Measurements from ENCODE around the gene DOCK7. TPM values are rescaled to one million over a fixed set of nuclear protein-coding genes. Genes with fewer than 3 reads are reported as not detected.

DOCK7 gene
- total RNA-seq, 1 experiment from 2014 or later, result 57.2 TPM

DNA sequence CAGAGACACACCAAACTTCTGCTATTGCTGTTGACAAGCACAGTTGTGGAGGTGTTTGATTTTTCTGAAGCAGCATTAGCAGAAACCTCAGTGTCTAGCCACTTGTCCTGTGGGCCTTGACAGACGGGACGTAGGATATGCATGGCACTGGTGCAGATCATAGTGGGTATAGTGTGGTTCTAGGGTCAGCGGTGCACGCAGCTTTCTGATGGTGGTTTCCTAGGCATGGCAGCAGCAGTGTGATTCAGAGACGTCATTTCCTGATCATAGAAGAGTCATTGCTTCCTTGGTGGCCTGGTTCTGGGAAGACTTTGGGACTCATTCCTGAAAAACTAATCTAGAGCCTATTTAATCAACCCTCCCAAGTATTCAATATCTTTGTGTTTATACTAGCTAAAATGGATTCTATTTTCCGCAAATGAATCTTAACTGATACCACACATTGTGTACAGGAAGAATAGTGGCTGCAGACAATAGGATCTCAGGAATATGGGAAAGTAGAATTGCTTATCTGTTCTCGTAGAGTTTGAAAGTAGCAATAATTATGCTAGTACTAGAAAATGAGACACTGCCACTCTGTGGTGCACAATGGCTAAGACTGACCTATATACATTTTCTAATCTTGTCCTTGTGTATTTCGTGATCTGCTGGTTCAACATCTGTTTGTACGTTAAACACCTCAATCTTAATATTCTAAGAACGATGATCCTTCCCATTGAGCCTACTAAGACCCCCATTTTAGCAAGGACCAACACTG lies 254.1 kb downstream of the DOCK7 start:
- in situ Hi-C loops (cut with HindIII; ENCODE audit: low pct_unique_long_range_greater_than_20kb, low sequenced_read_pairs), result no loop called here
- Histone ChIP-seq H3K27ac (ENCODE audit: low read length) (no peak overlapping the region), H3K4me1 (ENCODE audit: control insufficient read depth, insufficient read depth, low read length) (no peaks in the 10 kb centered on the region), H3K4me3 (ENCODE audit: low read depth in 2 of 2, low read length in 2 of 2) (no peak overlapping the region), H3K9me3 (ENCODE audit: control insufficient read depth, insufficient read depth, low read depth, low read length) (no peaks in the 10 kb centered on the region), H3K36me3 (ENCODE audit: control insufficient read depth, insufficient read depth, low read length) (peaks cover 4% of the 10 kb centered on the region; the same call in 1 of the 2 replicates), H3K27me3 (ENCODE audit: control insufficient read depth, insufficient read depth, low read length) (no peaks in the 10 kb centered on the region; the same call in 1 of the 2 replicates)
- no TSS peak for BruUV-seq (replicated peaks)
- intact Hi-C loops (cut with micrococcal nuclease; ENCODE audit: unreplicated experiment), result no loop called here
- ChIA-PET CTCF (no interaction called here), POLR2A (no interaction called here)
- DNase-seq (ENCODE audit: low read depth, low spot score), result no peak
- ATAC-seq, result no peak
- TF ChIP-seq SIN3A (IDR thresholded peaks at IDR 0.05; ENCODE audit: borderline replicate concordance, insufficient read depth, low read depth, low read length) (no peak), TCF7L2 (IDR thresholded peaks at IDR 0.05; ENCODE audit: low read depth, low read length) (no peak), POLR2AphosphoS5 (IDR thresholded peaks at IDR 0.05; ENCODE audit: low read depth, low read length) (no peak)
- TF ChIP-seq, protein P1, sequence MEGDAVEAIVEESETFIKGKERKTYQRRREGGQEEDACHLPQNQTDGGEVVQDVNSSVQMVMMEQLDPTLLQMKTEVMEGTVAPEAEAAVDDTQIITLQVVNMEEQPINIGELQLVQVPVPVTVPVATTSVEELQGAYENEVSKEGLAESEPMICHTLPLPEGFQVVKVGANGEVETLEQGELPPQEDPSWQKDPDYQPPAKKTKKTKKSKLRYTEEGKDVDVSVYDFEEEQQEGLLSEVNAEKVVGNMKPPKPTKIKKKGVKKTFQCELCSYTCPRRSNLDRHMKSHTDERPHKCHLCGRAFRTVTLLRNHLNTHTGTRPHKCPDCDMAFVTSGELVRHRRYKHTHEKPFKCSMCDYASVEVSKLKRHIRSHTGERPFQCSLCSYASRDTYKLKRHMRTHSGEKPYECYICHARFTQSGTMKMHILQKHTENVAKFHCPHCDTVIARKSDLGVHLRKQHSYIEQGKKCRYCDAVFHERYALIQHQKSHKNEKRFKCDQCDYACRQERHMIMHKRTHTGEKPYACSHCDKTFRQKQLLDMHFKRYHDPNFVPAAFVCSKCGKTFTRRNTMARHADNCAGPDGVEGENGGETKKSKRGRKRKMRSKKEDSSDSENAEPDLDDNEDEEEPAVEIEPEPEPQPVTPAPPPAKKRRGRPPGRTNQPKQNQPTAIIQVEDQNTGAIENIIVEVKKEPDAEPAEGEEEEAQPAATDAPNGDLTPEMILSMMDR (IDR thresholded peaks at IDR 0.05), result no peak; the same call in 1 of the 2 replicates
- TF ChIP-seq, protein P2, sequence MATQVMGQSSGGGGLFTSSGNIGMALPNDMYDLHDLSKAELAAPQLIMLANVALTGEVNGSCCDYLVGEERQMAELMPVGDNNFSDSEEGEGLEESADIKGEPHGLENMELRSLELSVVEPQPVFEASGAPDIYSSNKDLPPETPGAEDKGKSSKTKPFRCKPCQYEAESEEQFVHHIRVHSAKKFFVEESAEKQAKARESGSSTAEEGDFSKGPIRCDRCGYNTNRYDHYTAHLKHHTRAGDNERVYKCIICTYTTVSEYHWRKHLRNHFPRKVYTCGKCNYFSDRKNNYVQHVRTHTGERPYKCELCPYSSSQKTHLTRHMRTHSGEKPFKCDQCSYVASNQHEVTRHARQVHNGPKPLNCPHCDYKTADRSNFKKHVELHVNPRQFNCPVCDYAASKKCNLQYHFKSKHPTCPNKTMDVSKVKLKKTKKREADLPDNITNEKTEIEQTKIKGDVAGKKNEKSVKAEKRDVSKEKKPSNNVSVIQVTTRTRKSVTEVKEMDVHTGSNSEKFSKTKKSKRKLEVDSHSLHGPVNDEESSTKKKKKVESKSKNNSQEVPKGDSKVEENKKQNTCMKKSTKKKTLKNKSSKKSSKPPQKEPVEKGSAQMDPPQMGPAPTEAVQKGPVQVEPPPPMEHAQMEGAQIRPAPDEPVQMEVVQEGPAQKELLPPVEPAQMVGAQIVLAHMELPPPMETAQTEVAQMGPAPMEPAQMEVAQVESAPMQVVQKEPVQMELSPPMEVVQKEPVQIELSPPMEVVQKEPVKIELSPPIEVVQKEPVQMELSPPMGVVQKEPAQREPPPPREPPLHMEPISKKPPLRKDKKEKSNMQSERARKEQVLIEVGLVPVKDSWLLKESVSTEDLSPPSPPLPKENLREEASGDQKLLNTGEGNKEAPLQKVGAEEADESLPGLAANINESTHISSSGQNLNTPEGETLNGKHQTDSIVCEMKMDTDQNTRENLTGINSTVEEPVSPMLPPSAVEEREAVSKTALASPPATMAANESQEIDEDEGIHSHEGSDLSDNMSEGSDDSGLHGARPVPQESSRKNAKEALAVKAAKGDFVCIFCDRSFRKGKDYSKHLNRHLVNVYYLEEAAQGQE (IDR thresholded peaks at IDR 0.05; ENCODE audit: insufficient read depth in 1 of 2, low read depth in 2 of 2, low read length in 1 of 2), result no peak

DNA sequence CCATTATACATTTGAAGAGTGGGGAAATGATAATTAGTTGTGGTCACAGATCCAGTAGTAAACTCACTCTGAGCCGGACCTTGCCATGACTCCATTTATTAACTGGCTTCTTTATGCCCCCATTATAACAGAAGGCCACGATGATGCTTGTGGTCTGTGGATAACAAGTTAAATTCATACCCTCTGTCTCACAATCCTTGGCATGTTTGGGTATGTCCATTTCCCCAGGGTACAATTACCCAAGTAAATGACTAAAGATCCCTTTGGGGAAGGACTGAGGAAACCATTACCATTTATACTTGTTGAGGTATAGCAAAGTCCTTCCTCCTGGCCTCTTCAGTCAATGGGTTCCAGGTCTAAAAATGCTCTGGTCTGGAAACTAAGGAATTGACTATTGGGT lies 258.6 kb downstream of the DOCK7 start:
- DNase-seq (ENCODE audit: low read depth, low spot score), result no peak
- CTCF ChIA-PET, result no interaction called here
- Histone ChIP-seq H3K36me3 (ENCODE audit: control insufficient read depth, insufficient read depth, low read length) (no peaks in the 10 kb centered on the region), H3K9me3 (ENCODE audit: control insufficient read depth, insufficient read depth, low read depth, low read length) (no peaks in the 10 kb centered on the region), H3K4me1 (ENCODE audit: control insufficient read depth, insufficient read depth, low read length) (no peaks in the 10 kb centered on the region), H3K4me3 (ENCODE audit: low read depth in 2 of 2, low read length in 2 of 2) (no peak overlapping the region), H3K27ac (ENCODE audit: low read length) (no peak overlapping the region), H3K27me3 (ENCODE audit: control insufficient read depth, insufficient read depth, low read length) (no peaks in the 10 kb centered on the region; the same call in 1 of the 2 replicates)
- intact Hi-C loops (cut with micrococcal nuclease; ENCODE audit: unreplicated experiment), result no loop called here
- in situ Hi-C loops (cut with HindIII; ENCODE audit: low pct_unique_long_range_greater_than_20kb, low sequenced_read_pairs), result no loop called here
- TF ChIP-seq, protein P2 (IDR thresholded peaks at IDR 0.05; ENCODE audit: insufficient read depth in 1 of 2, low read depth in 2 of 2, low read length in 1 of 2), result no peak
- TF ChIP-seq TCF7L2 (IDR thresholded peaks at IDR 0.05; ENCODE audit: low read depth, low read length) (no peak), POLR2AphosphoS5 (IDR thresholded peaks at IDR 0.05; ENCODE audit: low read depth, low read length) (no peak), SIN3A (IDR thresholded peaks at IDR 0.05; ENCODE audit: borderline replicate concordance, insufficient read depth, low read depth, low read length) (no peak)
- TF ChIP-seq, protein P1 (IDR thresholded peaks at IDR 0.05), result no peak
- no peak for ATAC-seq
- no TSS peak for BruUV-seq (replicated peaks)
- POLR2A ChIA-PET, result no interaction called here
